ENCODE data around the gene DISC1.

The DISC1 gene

DNA sequence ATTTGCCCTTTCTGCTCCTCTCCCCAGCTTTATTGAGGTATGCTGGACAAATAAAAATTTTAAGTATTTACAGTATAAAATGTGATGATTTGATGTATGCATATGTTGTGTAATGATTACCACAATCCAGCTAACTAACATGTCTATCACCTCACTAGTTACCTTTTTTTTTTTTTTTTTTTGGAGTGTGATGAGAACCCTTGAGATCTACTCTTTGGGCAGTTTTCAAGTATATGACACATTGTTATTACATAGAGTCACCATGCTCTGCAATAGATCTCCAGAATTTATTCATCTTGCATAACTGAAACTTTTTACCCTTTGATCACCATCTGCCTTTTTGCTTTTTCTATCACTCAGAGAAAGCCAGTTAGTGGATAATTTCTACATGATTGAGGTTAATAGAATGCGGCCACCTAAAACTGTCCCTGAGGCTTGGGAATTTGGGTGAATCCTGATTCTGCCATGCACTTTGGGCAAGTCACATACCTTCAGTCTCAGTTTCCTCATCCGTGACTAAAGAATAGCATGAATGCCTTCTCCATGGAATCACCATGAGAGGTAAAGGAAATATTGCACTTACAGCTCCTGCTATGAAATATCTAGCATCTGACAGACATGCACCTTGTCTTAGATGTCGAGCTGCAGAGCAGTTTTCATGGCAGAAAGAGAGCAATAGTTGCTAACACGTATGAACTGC lies 295.2 kb downstream of the DISC1 start:
- TF ChIP-seq, protein P1, sequence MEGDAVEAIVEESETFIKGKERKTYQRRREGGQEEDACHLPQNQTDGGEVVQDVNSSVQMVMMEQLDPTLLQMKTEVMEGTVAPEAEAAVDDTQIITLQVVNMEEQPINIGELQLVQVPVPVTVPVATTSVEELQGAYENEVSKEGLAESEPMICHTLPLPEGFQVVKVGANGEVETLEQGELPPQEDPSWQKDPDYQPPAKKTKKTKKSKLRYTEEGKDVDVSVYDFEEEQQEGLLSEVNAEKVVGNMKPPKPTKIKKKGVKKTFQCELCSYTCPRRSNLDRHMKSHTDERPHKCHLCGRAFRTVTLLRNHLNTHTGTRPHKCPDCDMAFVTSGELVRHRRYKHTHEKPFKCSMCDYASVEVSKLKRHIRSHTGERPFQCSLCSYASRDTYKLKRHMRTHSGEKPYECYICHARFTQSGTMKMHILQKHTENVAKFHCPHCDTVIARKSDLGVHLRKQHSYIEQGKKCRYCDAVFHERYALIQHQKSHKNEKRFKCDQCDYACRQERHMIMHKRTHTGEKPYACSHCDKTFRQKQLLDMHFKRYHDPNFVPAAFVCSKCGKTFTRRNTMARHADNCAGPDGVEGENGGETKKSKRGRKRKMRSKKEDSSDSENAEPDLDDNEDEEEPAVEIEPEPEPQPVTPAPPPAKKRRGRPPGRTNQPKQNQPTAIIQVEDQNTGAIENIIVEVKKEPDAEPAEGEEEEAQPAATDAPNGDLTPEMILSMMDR (IDR thresholded peaks at IDR 0.05; ENCODE audit: insufficient read depth, low read length): no peak
- H3K27ac ChIP-seq (replicated peaks): no peak overlapping the region
- no peak for DNase-seq (ENCODE audit: low read depth in 1 of 2, low spot score in 1 of 2)

DNA sequence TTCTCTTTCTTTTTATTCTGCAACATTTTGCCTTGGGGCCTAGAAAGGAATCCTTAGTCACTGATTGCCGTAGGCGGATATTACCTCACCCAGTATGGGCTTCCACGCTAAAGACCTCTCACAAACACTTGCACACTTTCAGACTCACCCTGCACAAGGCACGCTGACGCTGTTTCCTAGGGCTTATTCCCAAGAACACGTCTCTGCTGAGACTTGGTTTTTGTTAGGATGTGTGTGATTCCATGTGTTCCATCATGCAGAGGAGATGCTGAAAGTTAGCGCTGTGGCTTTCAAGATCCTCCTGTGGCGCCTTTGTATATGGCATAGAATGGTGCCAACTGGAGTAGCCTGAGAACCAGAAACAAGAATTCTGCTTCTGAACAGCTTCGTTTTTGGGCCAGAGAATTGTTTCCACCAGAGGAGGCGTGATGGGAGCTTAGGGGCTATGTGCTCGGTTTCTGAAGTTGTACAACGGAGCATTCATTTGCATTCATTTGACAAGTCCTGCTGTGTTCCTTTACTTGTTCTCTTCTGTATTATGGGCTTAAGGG lies 297.0 kb downstream of the DISC1 start:
- no peaks in the 10 kb centered on the region for H3K27me3 ChIP-seq (ENCODE audit: insufficient read depth, poor library complexity, severe bottlenecking)
- TF ChIP-seq POLR2AphosphoS5 (IDR thresholded peaks at IDR 0.05; ENCODE audit: low read depth): no peak
- no peak for TF ChIP-seq SPI1 (IDR thresholded peaks at IDR 0.05; ENCODE audit: borderline replicate concordance, low read depth)
- no peak for TF ChIP-seq GABPA (IDR thresholded peaks at IDR 0.05; ENCODE audit: low read depth)
- TF ChIP-seq, protein P1 (IDR thresholded peaks at IDR 0.05; ENCODE audit: insufficient read depth, low read length): no peak
- TF ChIP-seq, protein P2, sequence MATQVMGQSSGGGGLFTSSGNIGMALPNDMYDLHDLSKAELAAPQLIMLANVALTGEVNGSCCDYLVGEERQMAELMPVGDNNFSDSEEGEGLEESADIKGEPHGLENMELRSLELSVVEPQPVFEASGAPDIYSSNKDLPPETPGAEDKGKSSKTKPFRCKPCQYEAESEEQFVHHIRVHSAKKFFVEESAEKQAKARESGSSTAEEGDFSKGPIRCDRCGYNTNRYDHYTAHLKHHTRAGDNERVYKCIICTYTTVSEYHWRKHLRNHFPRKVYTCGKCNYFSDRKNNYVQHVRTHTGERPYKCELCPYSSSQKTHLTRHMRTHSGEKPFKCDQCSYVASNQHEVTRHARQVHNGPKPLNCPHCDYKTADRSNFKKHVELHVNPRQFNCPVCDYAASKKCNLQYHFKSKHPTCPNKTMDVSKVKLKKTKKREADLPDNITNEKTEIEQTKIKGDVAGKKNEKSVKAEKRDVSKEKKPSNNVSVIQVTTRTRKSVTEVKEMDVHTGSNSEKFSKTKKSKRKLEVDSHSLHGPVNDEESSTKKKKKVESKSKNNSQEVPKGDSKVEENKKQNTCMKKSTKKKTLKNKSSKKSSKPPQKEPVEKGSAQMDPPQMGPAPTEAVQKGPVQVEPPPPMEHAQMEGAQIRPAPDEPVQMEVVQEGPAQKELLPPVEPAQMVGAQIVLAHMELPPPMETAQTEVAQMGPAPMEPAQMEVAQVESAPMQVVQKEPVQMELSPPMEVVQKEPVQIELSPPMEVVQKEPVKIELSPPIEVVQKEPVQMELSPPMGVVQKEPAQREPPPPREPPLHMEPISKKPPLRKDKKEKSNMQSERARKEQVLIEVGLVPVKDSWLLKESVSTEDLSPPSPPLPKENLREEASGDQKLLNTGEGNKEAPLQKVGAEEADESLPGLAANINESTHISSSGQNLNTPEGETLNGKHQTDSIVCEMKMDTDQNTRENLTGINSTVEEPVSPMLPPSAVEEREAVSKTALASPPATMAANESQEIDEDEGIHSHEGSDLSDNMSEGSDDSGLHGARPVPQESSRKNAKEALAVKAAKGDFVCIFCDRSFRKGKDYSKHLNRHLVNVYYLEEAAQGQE (IDR thresholded peaks at IDR 0.05; ENCODE audit: insufficient replicate concordance, low read depth): no peak
- no peak overlapping the region for H3K4me3 ChIP-seq (replicated peaks; ENCODE audit: insufficient read depth, low read length)
- no peak for DNase-seq (ENCODE audit: low read depth in 1 of 2, low spot score in 1 of 2)
- no peak overlapping the region for H3K27ac ChIP-seq (replicated peaks)

More for the DNA sequence above, 295.2 kb downstream of the DISC1 start:
- H3K4me3 ChIP-seq (replicated peaks; ENCODE audit: insufficient read depth, low read length): no peak overlapping the region
- no peaks in the 10 kb centered on the region for H3K27me3 ChIP-seq (ENCODE audit: insufficient read depth, poor library complexity, severe bottlenecking)

DNA sequence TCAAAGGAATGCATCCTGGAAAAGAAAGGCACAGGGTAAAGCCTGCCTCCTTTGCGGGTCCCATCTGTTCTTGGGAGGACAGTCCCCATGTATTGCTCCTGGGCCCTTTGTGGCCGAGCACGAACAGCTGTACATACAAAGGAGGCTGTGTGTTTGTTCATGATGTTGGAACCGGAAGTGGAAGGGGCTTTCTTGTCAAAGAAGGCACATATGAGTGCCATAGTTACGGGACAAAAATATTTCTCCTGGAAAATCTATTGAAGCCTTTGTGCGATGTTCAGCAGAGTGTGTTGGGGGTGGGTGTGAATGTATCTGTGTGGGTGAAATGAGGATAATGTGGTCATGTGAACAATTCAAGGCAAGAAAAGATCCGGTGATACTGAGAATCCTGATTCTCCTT lies 297.6 kb downstream of the DISC1 start:
- DNase-seq (ENCODE audit: low read depth in 1 of 2, low spot score in 1 of 2): no peak
- H3K27ac ChIP-seq (replicated peaks): no peak overlapping the region
- H3K27me3 ChIP-seq (ENCODE audit: insufficient read depth, poor library complexity, severe bottlenecking): no peaks in the 10 kb centered on the region
- H3K4me3 ChIP-seq (replicated peaks; ENCODE audit: insufficient read depth, low read length): no peak overlapping the region
- TF ChIP-seq, protein P2 (IDR thresholded peaks at IDR 0.05; ENCODE audit: insufficient replicate concordance, low read depth): no peak
- TF ChIP-seq SPI1 (IDR thresholded peaks at IDR 0.05; ENCODE audit: borderline replicate concordance, low read depth): no peak
- TF ChIP-seq, protein P1 (IDR thresholded peaks at IDR 0.05; ENCODE audit: insufficient read depth, low read length): no peak
- no peak for TF ChIP-seq POLR2AphosphoS5 (IDR thresholded peaks at IDR 0.05; ENCODE audit: low read depth)

DNA sequence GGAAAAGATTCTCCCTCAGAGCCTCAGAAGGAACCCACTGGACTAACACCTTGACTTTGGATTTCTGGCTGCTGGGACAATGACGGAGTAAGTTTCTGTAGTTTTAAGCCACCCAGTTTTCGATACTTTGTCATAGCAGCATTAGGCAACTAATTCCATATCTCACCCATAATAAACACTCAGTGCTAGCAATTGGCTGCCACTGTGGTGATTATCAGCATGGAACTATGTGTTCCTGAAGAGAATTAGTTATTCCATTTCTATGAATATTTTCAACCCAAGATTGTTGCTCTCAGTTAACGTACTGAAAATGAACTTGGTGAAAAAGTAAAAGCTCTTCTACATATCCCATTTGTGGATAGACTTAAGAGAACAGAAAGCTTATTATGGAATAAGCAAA lies 299.3 kb downstream of the DISC1 start:
- no peak overlapping the region for H3K27ac ChIP-seq (replicated peaks)
- no peak overlapping the region for H3K4me3 ChIP-seq (replicated peaks; ENCODE audit: insufficient read depth, low read length)
- no peak for TF ChIP-seq POLR2AphosphoS5 (IDR thresholded peaks at IDR 0.05; ENCODE audit: low read depth)
- TF ChIP-seq SPI1 (IDR thresholded peaks at IDR 0.05; ENCODE audit: borderline replicate concordance, low read depth): no peak
- TF ChIP-seq, protein P2 (IDR thresholded peaks at IDR 0.05; ENCODE audit: insufficient replicate concordance, low read depth): no peak
- TF ChIP-seq, protein P1 (IDR thresholded peaks at IDR 0.05; ENCODE audit: insufficient read depth, low read length): no peak
- no peak for TF ChIP-seq GABPA (IDR thresholded peaks at IDR 0.05; ENCODE audit: low read depth)
- H3K27me3 ChIP-seq (ENCODE audit: insufficient read depth, poor library complexity, severe bottlenecking): no peaks in the 10 kb centered on the region
- DNase-seq (ENCODE audit: low read depth in 1 of 2, low spot score in 1 of 2): no peak

All from HL-60 (cell line).